Skin of body (tissue), 2 donors: ENCODE measurements around the gene NPLOC4. TPM values are rescaled to one million over a fixed set of nuclear protein-coding genes. Genes with fewer than 3 reads are reported as not detected.

Experiments used
- DNase-seq: peaks from one replicate; lab custom pipeline; 2025; lab: John Stamatoyannopoulos, UW
- total RNA-seq: library from RNA; depleted of rRNA; stranded (reverse); fragments of >200 nt; gene quantifications from one replicate; pipeline ENCODE4 v1.2.3, GENCODE V29; 2014

The NPLOC4 gene
- total RNA-seq, 1 donor from 2014 or later = 35.4 TPM

DNA sequence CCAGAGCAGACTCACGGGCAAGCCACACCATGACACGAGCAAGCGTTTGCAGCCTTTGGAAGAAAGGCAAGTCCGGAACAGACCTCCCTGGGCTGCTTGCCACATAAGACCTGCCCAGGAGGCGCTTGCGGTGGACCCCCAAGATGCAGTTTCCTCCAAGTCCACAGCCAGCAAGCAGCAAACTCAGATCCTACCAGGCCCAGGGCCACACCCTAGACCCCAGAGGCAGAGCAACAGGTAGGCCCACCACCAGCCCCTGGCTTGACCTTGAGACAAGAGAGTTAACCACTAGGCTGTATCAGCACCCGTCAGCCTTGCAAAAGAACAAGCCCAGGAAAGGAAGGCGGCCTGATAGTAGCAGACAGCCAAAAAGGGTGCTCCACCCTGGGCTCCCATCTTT, 87.1 kb downstream of the NPLOC4 start:
- no peak for DNase-seq

GRCh38 chr17:81549031-81549557, 87.8 kb downstream of the NPLOC4 start:
- no peak for DNase-seq

GRCh38 chr17:81547614-81547982, 89.3 kb downstream of the NPLOC4 start:
- DNase-seq = no peak

DNA sequence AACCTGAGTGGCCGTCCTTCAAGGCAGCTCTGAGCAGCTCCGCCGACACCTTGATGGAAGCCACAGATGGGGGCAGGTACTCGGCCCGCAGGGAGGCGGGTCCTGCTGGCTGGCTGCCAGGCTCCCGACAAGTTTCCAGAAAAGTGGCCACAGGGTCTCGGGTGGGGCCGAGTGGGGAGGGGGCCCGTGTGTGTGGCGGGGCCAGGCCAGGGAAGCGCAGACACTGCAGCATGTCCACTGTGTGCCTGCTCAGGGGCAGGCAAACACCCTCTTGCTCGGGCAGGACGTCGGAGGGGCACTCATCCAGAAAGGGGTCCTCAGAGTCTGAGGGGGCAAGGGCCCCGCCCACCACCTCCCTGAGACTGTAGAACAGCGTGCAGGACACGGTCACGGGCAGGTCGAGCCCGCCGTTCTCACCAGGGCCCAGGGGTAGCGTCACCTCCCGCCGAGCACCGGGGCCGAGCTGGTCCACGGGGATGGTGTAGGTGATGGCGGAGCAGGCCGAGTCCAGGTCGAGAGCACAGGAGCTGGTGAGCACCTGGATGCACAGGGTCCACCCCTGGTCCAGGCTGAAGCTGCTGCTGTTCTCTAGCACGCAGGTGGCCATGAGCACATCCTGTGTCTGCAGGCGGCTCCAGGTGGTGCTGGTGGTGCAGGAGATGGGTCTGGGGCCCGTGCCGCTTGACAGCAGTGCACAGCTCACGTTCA, 89.9 kb downstream of the NPLOC4 start:
- DNase-seq = no peak

- DNase-seq = no peak
These were observed 91.6 kb downstream of the NPLOC4 start for GRCh38 chr17:81545160-81545949.

- no peak for DNase-seq
These were observed 92.5 kb downstream of the NPLOC4 start for GRCh38 chr17:81544281-81544974.

DNA sequence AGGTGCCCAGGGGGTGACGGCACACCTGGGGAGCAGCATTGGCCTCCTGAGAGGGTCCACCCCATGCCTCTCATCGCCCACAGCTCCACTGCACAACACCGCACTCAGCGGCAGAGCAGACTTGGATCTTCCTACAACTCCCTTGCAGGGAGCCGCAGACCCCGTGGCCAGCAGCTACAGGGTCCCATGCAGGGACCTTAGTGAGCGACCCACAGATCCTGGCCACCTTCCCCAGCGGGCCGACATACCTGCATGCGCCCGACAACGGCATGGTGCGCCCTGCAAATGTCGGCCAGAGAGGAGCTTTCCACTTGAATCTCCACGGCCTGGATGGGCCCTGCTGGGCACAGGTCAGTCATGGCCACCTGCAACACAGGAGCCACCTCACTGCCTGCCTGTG, 93.2 kb downstream of the NPLOC4 start:
- no peak for DNase-seq

DNA sequence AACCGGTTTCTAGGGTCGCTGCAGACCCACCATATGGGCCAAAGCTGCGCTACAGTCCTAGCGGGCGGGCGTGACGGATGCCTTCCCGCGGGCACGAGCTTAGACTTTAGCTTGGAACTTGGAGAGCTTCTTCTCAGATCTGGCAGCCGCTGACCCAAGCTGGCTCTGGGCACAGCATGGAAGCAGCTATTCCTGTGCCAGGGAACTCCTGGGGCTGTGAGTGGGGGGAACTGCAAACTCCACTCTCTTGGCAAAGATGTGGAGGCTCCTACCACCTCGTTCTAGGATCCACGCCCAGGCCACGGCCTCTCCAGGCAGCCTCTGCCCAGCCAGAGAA, 93.6 kb downstream of the NPLOC4 start:
- DNase-seq = no peak

- DNase-seq = no peak
These were observed 94.2 kb downstream of the NPLOC4 start for GRCh38 chr17:81542431-81543338.

- DNase-seq = no peak
These were observed 95.8 kb downstream of the NPLOC4 start for GRCh38 chr17:81541123-81541522.

DNA sequence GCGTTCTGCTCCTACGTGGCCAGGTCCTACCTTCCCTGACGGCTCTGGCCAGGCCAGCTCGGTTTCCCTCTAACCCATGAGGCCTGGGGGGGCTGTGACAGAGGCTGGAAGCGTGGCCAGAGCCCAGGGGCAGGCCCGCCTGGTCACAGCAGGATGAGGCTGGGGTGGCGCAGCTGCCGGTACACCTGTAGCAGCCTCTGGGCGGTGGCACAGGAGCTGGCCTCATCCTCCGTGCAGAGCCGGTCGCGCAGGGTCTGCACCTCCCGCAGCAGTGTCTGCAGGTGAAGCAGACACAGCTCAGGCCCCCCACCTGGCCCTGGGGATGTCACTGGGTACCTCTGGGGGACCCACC, 96.3 kb downstream of the NPLOC4 start:
- DNase-seq = no peak

- no peak for DNase-seq
These were observed 96.8 kb downstream of the NPLOC4 start for GRCh38 chr17:81539961-81540675.

- DNase-seq = no peak
These were observed 97.4 kb downstream of the NPLOC4 start for GRCh38 chr17:81539571-81539900.

- DNase-seq = no peak
These were observed 98.0 kb downstream of the NPLOC4 start for GRCh38 chr17:81538651-81539570.

- DNase-seq = no peak
These were observed 98.9 kb downstream of the NPLOC4 start for GRCh38 chr17:81537856-81538555.

DNA sequence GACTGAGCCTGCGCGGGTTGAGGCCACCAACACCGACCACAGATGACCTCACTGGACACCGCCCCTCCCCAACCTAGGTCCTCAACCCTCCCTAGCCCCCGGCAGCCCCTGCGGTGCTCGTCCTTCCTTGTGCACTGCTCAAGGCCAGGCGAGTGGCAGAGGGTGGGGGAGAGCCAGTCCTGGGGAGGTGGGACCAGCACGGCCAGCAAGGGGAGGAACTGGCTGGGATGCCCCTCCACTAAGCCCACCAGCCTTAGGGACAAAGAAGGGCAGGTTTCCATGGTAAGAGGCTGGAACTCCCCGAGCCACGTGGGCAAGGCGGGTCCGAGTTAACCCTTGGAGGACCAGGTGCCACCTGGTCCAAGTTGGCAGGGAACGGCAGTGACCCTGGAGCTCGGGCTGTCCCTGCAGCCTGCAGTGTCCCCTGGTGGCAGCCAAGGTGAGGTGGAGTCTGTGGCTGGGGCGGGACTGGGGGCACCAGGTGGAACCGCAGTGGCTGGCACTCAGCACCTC, 99.5 kb downstream of the NPLOC4 start:
- DNase-seq = no peak

GRCh38 chr17:81536299-81537290, 100.3 kb downstream of the NPLOC4 start:
- DNase-seq = no peak
